Heart left ventricle (tissue), 16 donors: ENCODE data around the gene PHKG2. TPM values are rescaled to one million over a fixed set of nuclear protein-coding genes. Genes with fewer than 3 reads are reported as not detected.

ENCODE experiments used
- ATAC-seq, 4 donors: fragments of 200-7000 bp; cut with Tn5 transposase; one replicate each; pipeline ENCODE4 v1.9.1; 2020 to 2022; ENCODE audit warnings: moderate library complexity in 4 of 4, mild to moderate bottlenecking in 3 of 4, moderate number of reproducible peaks in 1 of 4
- DNase-seq, 5 donors: peaks; one replicate each; pipeline ENCODE4 v3.0.0-alpha.2; 2020
- H3K27ac ChIP-seq, 12 donors: fragments of 200-600 bp; sonication (generic) in 4 of 12; one replicate each; pipeline versions ENCODE4 v1.5.0 to v1.8.0; 2016 to 2022; ENCODE audit warnings: mild to moderate bottlenecking in 2 of 12
- H3K27me3 ChIP-seq, 9 donors: fragments of 200-600 bp; sonication (generic) in 2 of 9; one replicate each; pipeline versions ENCODE4 v1.5.1 to v1.8.0; 2016 to 2022; ENCODE audit warnings: mild to moderate bottlenecking in 3 of 9
- H3K36me3 ChIP-seq, 9 donors: fragments of 200-600 bp; sonication (generic) in 2 of 9; one replicate each; pipeline versions ENCODE4 v1.5.0 to v1.8.0; 2018 to 2022; ENCODE audit warnings: mild to moderate bottlenecking in 2 of 9
- H3K4me1 ChIP-seq, 12 donors: fragments of 200-600 bp; sonication (generic) in 4 of 12; one replicate each; pipeline versions ENCODE4 v1.5.0 to v1.8.0; 2016 to 2022; ENCODE audit warnings: mild to moderate bottlenecking in 3 of 12
- H3K4me3 ChIP-seq, 12 donors: fragments of 200-600 bp; sonication (generic) in 4 of 12; one replicate each; pipeline versions ENCODE4 v1.5.0 to v1.8.0; 2017 to 2022; ENCODE audit warnings: mild to moderate bottlenecking in 9 of 12, moderate library complexity in 4 of 12
- H3K9me3 ChIP-seq, 12 donors: fragments of 200-600 bp; sonication (generic) in 4 of 12; one replicate each; pipeline versions ENCODE4 v1.5.0 to v1.8.0; 2016 to 2022; ENCODE audit warnings: mild to moderate bottlenecking in 1 of 12
- CTCF ChIP-seq, 12 donors: fragments of 200-600 bp; sonication (generic) in 4 of 12; IDR thresholded peaks; one replicate each; pipeline versions ENCODE4 v1.5.0 to v1.8.0; 2018 to 2022; ENCODE audit warnings: antibody characterized with exemption in 12 of 12, mild to moderate bottlenecking in 5 of 12
- POLR2A ChIP-seq, 2 donors: fragments of 450-650 bp; IDR thresholded peaks; one replicate each; pipeline ENCODE4 v1.6.1; 2017; ENCODE audit warnings: antibody characterized with exemption in 2 of 2, mild to moderate bottlenecking in 2 of 2, moderate library complexity in 2 of 2
- WGBS, 4 donors: extraction: QIAGEN DNeasy Blood & Tissue Kit in 2 of 4; methylation state at CpG; one replicate each; pipeline versions ENCODE4 v1.1.5 to v1.1.7; 2013 to 2018; 5-methylcytosine and 5-hydroxymethylcytosine counted together
- intact Hi-C, 10 donors: fragments of 100-400 bp; cut with DNase I; formaldehyde crosslinking; loops; one replicate each; pipeline versions ENCODE4 v1.11.1 to v1.14.2; 2022
- polyA plus RNA-seq, 2 donors: library from polyadenylated mRNA; stranded (reverse); fragments of 200-250 nt; gene quantifications; one replicate each; pipeline ENCODE4 v1.2.3, GENCODE V29; 2013
- total RNA-seq, 9 donors: library from RNA; depleted of rRNA in 2 of 9; stranded (reverse); fragments of >200 nt in 2 of 9; fragmentation: NEBNext Ultra II Directional in 3 of 9; extraction: Animal tissue kit (Norgen Biotek cat#: 25700) in 3 of 9; gene quantifications; one replicate each; pipeline versions ENCODE4 v1.1.0 to v1.2.4, GENCODE V29; 2016 to 2023
- donor health status: ischemic (EF 13 %, LVEDD 7.1; RV severe dilation, severe dysfunction).
- donor health status: healthy with polysubstance abuse.
- donor health status: DM: no; HTN: yes; CAD: no.
- donor health status: DM: no; HTN: no; CAD: no.
- donor health status: ischemic (EF 25% LVEDD 6.9; RV normal size, moderate dysfunction).
- donor health status: ischemic (EF 25% LVEDD 5.7; RV mildly dilated, moderate dysfunction).
- donor health status: healthy.
- donor health status: DM: yes; HTN: yes; CAD: no.
- donor health status: ischemic (EF 35%, LVEDD 5.7; RV mildly dilated, moderate dysfunction).
- donor health status: nonischemic (EF 11% LVEDD 7.7; RV severe dilation, severe dysfunction).
- donor health status: DM: yes; HTN: yes; CAD: no.
- donor health status: PGD.
- donor health status: ischemic (EF 29% LVEDD 5.4; RV normal size, mild dysfunction).
- donor health status: nonischemic (EF 23%, LVEDD 6.1; RV moderate dilation, normal function).

The PHKG2 gene
- total and polyA plus RNA-seq, 11 donors: 13.5 to 37.7 (median 18.3) TPM

- no peak overlapping the region for H3K4me3 ChIP-seq
- WGBS, 4 donors: 93 to 97% (median 96%) methylated on average over 32 to 63 of the region's 63 CpGs
- intact Hi-C loops: no loop called here
Observed at GRCh38 chr16:30782486-30783279, 34.5 kb downstream of the PHKG2 start.

GRCh38 chr16:30783280-30784109 lies 35.3 kb downstream of the PHKG2 start:
- intact Hi-C loops: loop anchor here in 1 of 10 donors (2.0 kb wide), 1 partner anchor 21 kb away; no protein-coding TSS in a partner anchor
- DNase-seq (peak in 1 of 5 donors; percentile 33), ATAC-seq (no peak)
- Histone ChIP-seq H3K27me3 (no peaks in the 10 kb centered on the region), H3K4me3 (no peak overlapping the region), H3K9me3 (no peaks in the 10 kb centered on the region), H3K36me3 (peaks cover 2 to 38% (median 28%) of the 10 kb centered on the region in 9 donors), H3K27ac (no peak overlapping the region), H3K4me1 (peaks cover 0 to 26% (median 19%) of the 10 kb centered on the region in 12 donors)
- TF ChIP-seq POLR2A (IDR thresholded peaks at IDR 0.05) (no peak), CTCF (IDR thresholded peaks at IDR 0.05) (no peak)
- WGBS, 4 donors: 94 to 95% (median 94%) methylated on average over 39 to 57 of the region's 57 CpGs

More at GRCh38 chr16:30782486-30783279, 34.5 kb downstream of the PHKG2 start:
- H3K4me1 ChIP-seq: peaks cover 0 to 27% (median 15%) of the 10 kb centered on the region in 12 donors
- no peak overlapping the region for H3K27ac ChIP-seq
- peak in 1 of 5 donors; percentile 47 for DNase-seq
- ATAC-seq: no peak
- H3K36me3 ChIP-seq: peaks cover 2 to 38% (median 28%) of the 10 kb centered on the region in 9 donors
- no peaks in the 10 kb centered on the region for H3K27me3 ChIP-seq
- H3K9me3 ChIP-seq: no peaks in the 10 kb centered on the region
- no peak for TF ChIP-seq POLR2A (IDR thresholded peaks at IDR 0.05)
- TF ChIP-seq CTCF (IDR thresholded peaks at IDR 0.05): no peak

- intact Hi-C loops: loop anchor here in 1 of 10 donors (2.0 kb wide), 1 partner anchor 21 kb away; no protein-coding TSS in a partner anchor
- H3K4me3 ChIP-seq: no peak overlapping the region
- H3K9me3 ChIP-seq: no peaks in the 10 kb centered on the region
- H3K4me1 ChIP-seq: peaks cover 0 to 26% (median 19%) of the 10 kb centered on the region in 12 donors
- no peaks in the 10 kb centered on the region for H3K27me3 ChIP-seq
- ATAC-seq: no peak
- TF ChIP-seq CTCF (IDR thresholded peaks at IDR 0.05) (no peak), POLR2A (IDR thresholded peaks at IDR 0.05) (no peak)
- H3K27ac ChIP-seq: no peak overlapping the region
- peaks cover 2 to 38% (median 28%) of the 10 kb centered on the region in 9 donors for H3K36me3 ChIP-seq
- 85 to 89% (median 88%) methylated on average over 18 of the region's 18 CpGs for WGBS, 4 donors
- DNase-seq: no peak
Observed at GRCh38 chr16:30784215-30784614, 36.0 kb downstream of the PHKG2 start.
